SK-N-SH treated with all-trans-retinoic acid at 6 μM for 48 hours (cell line): ENCODE data around the gene NUMB.
"Not testable (repeated sequence)": the region's sequence is repeated elsewhere in the genome, so short reads cannot be mapped to it uniquely, and the experiment has no call there.

Experiments used
- CREB5 ChIP-seq: fragments of 250-450 bp; sonication (Bioruptor Pico); IDR thresholded peaks from 2 replicates; pipeline ENCODE4 v1.5.1; 2020; ENCODE audit warnings: low read depth, mild to moderate bottlenecking, moderate library complexity
- ESRRG ChIP-seq: fragments of 250-450 bp; sonication (Bioruptor Pico); IDR thresholded peaks from 2 replicates; pipeline ENCODE4 v1.6.1; 2021; ENCODE audit warnings: mild to moderate bottlenecking
- PATZ1 ChIP-seq: fragments of 250-450 bp; sonication (Bioruptor Pico); IDR thresholded peaks from 2 replicates; pipeline ENCODE4 v1.8.0; 2020; ENCODE audit warnings: mild to moderate bottlenecking, moderate library complexity, borderline replicate concordance
- RARB ChIP-seq: fragments of 250-450 bp; sonication (Bioruptor Pico); IDR thresholded peaks from 2 replicates; pipeline ENCODE4 v1.8.0; 2021; ENCODE audit warnings: mild to moderate bottlenecking, moderate library complexity
- SNAI2 ChIP-seq: fragments of 250-450 bp; sonication (Bioruptor Pico); IDR thresholded peaks from 2 replicates; pipeline ENCODE4 v1.5.0; 2020; ENCODE audit warnings: mild to moderate bottlenecking, moderate library complexity
- TCF4 ChIP-seq: fragments of 250-450 bp; sonication (Bioruptor Pico); IDR thresholded peaks from 2 replicates; pipeline ENCODE4 v1.8.0; 2021; ENCODE audit warnings: mild to moderate bottlenecking, moderate library complexity, borderline replicate concordance
- TSHZ2 ChIP-seq: fragments of 250-450 bp; sonication (Bioruptor Pico); IDR thresholded peaks from 2 replicates; pipeline ENCODE4 v1.5.0; 2020; ENCODE audit warnings: mild to moderate bottlenecking, moderate library complexity
- ZC3H10 ChIP-seq: fragments of 250-450 bp; sonication (Bioruptor Pico); IDR thresholded peaks from 2 replicates; pipeline ENCODE4 v1.5.1; 2021; ENCODE audit warnings: mild to moderate bottlenecking, moderate library complexity
- ZFP3 ChIP-seq: fragments of 250-450 bp; sonication (Bioruptor Pico); IDR thresholded peaks from 2 replicates; pipeline ENCODE4 v1.5.0; 2020; ENCODE audit warnings: mild to moderate bottlenecking, moderate library complexity
- ZFP30 ChIP-seq: fragments of 450-650 bp; formaldehyde crosslinking; IDR thresholded peaks from 2 replicates; pipeline ENCODE4 v1.5.0; 2022; ENCODE audit warnings: mild to moderate bottlenecking, moderate library complexity
- ZNF565 ChIP-seq: fragments of 450-650 bp; formaldehyde crosslinking; conservative IDR thresholded peaks from 2 replicates; pipeline ENCODE4 v1.5.0; 2020; ENCODE audit warnings: low read depth, mild to moderate bottlenecking, moderate library complexity

GRCh38 chr14:73349091-73349490 is 109.3 kb downstream of the NUMB start:
- not testable (repeated sequence) for TF ChIP-seq TCF4 (CRISPR knock-in tag); CREB5; ESRRG (CRISPR knock-in tag); PATZ1 (CRISPR knock-in tag); ZFP3; SNAI2 (CRISPR knock-in tag); TSHZ2 (CRISPR knock-in tag); ZNF565; ZFP30 (CRISPR knock-in tag); ZC3H10 (CRISPR knock-in tag); RARB
